Measurements from ENCODE around the gene MACROD2.

MACROD2 gene

GRCh38 chr20:15923030-15923776 is 1927.9 kb downstream of the MACROD2 start:
- CTCF ChIA-PET = no interaction called here
- H3K36me3 Mint-ChIP-seq = no peaks in the 10 kb centered on the region
- no peak overlapping the region for H3K27ac Mint-ChIP-seq
- no peak for DNase-seq
- H3K4me1 Mint-ChIP-seq = no peaks in the 10 kb centered on the region
- no peaks in the 10 kb centered on the region for H3K27me3 Mint-ChIP-seq
- peaks cover 7% of the 10 kb centered on the region for H3K9me3 Mint-ChIP-seq
- H3K4me3 Mint-ChIP-seq = no peak overlapping the region

DNA sequence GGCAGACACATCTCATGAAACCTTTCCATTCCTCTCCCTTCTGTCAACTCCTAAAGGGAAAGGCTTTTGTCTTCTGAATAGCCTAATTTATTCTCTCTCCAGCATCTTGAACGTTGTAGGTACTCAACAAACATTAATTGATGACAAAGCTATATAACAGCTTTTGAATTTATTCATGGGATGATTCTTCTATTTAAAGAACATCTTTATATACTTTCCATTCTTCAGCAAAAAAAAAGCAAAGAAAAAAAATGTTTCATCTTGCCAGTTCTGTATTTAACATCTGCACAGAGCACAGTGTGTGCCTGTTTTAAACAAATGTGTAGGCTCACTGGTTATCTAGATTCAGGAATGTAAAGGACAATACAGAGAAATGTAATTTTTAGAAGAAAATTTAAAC is 1929.2 kb downstream of the MACROD2 start:
- CTCF ChIA-PET = no interaction called here
- Mint-ChIP-seq H3K27ac (no peak overlapping the region), H3K9me3 (peaks cover 7% of the 10 kb centered on the region), H3K4me1 (no peaks in the 10 kb centered on the region), H3K4me3 (no peak overlapping the region), H3K27me3 (no peaks in the 10 kb centered on the region), H3K36me3 (no peaks in the 10 kb centered on the region)
- DNase-seq = no peak

GRCh38 chr20:15925376-15925775 is 1930.1 kb downstream of the MACROD2 start:
- no peak overlapping the region for H3K4me3 Mint-ChIP-seq
- H3K9me3 Mint-ChIP-seq = peaks cover 7% of the 10 kb centered on the region
- no peaks in the 10 kb centered on the region for H3K36me3 Mint-ChIP-seq
- no peaks in the 10 kb centered on the region for H3K27me3 Mint-ChIP-seq
- CTCF ChIA-PET = no interaction called here
- no peak overlapping the region for H3K27ac Mint-ChIP-seq
- H3K4me1 Mint-ChIP-seq = no peaks in the 10 kb centered on the region
- no peak for DNase-seq

GRCh38 chr20:15927893-15928650 is 1932.8 kb downstream of the MACROD2 start:
- CTCF ChIA-PET = no interaction called here
- Mint-ChIP-seq H3K9me3 (peaks cover 2% of the 10 kb centered on the region), H3K27me3 (no peaks in the 10 kb centered on the region), H3K36me3 (no peaks in the 10 kb centered on the region), H3K4me1 (no peaks in the 10 kb centered on the region), H3K27ac (no peak overlapping the region), H3K4me3 (no peak overlapping the region)
- no peak for DNase-seq

DNA sequence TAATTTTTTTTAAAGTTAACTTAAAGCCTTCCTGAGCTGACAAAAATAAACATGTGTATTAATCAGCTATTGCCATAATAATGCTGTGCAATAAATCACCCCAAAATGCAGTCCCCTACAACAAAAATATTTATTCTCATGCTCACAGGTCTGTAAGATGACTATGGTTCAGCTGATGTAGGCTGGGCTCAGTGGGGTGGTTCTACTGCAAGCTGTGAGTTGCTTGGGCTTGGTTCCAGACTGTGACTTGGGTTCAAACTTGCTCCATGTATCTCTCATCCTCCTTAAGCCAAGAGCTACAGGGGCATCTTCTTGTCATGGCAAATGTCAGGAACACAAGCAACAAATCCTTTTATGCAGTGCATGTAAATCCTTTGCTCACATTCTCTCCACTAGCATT is 1933.6 kb downstream of the MACROD2 start:
- no peaks in the 10 kb centered on the region for H3K27me3 Mint-ChIP-seq
- no peak for DNase-seq
- peaks cover 2% of the 10 kb centered on the region for H3K9me3 Mint-ChIP-seq
- H3K4me1 Mint-ChIP-seq = no peaks in the 10 kb centered on the region
- no peak overlapping the region for H3K27ac Mint-ChIP-seq
- CTCF ChIA-PET = interaction anchor here (0.8 kb wide), 1 partner anchor 10 kb away, joined by 3 read pairs; no protein-coding TSS in a partner anchor
- H3K36me3 Mint-ChIP-seq = no peaks in the 10 kb centered on the region
- H3K4me3 Mint-ChIP-seq = no peak overlapping the region

DNA sequence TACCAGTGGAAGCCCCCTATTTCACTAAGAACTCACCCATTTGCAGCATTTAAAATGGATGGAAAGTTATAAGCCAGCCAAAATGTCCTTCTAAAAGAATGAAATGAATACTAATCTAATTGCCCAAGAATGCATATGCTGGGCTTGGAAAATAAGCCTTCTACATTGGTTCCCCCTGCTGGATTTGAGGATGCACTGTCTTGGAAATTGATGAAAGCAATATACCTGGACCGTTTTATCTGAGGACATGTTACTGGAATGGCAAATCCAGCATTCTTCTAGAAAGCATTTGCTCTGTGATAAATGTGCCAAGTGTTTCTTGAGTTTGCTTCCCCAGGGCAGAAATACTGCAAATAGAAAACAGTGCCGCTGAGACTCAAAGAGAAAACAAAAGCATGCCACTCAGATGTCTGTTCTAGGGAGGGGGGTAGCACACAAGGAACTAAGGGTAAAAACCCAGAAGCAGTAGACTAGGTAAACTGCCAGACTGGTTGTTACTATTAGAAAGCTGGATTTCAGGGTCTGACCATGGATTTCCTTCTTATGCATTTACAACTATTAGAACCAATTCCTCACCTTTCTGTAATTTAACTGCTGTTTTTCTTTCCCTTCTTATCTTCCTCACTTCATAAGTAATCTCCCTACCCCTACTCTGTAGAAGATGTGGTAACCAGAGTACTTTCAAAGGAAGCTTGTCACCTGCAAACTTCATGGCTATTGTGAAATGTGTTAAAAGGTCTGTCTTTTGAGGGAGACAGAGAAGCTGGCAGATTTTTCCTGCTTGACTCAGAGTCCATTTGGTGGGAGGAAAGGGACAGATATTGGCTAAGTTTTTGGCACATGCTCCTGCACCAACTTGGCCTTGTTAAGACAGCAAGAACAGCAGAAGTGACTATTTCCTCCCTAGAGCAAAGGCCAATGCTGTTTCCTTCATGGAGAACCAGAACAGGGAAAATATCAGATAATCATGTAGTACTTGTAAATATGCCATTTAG is 1935.3 kb downstream of the MACROD2 start:
- no peaks in the 10 kb centered on the region for H3K36me3 Mint-ChIP-seq
- no peak overlapping the region for H3K27ac Mint-ChIP-seq
- DNase-seq = no peak
- peaks cover 2% of the 10 kb centered on the region for H3K9me3 Mint-ChIP-seq
- H3K4me3 Mint-ChIP-seq = no peak overlapping the region
- CTCF ChIA-PET = no interaction called here
- H3K27me3 Mint-ChIP-seq = no peaks in the 10 kb centered on the region
- H3K4me1 Mint-ChIP-seq = no peaks in the 10 kb centered on the region

GRCh38 chr20:15931897-15932296 is 1936.6 kb downstream of the MACROD2 start:
- Mint-ChIP-seq H3K36me3 (no peaks in the 10 kb centered on the region), H3K4me3 (no peak overlapping the region), H3K27me3 (no peaks in the 10 kb centered on the region), H3K9me3 (peaks cover 2% of the 10 kb centered on the region), H3K4me1 (no peaks in the 10 kb centered on the region), H3K27ac (no peak overlapping the region)
- CTCF ChIA-PET = no interaction called here
- no peak for DNase-seq

- CTCF ChIA-PET = no interaction called here
- H3K4me1 Mint-ChIP-seq = no peaks in the 10 kb centered on the region
Observed at GRCh38 chr20:15937179-15937578, 1941.9 kb downstream of the MACROD2 start.

DNA sequence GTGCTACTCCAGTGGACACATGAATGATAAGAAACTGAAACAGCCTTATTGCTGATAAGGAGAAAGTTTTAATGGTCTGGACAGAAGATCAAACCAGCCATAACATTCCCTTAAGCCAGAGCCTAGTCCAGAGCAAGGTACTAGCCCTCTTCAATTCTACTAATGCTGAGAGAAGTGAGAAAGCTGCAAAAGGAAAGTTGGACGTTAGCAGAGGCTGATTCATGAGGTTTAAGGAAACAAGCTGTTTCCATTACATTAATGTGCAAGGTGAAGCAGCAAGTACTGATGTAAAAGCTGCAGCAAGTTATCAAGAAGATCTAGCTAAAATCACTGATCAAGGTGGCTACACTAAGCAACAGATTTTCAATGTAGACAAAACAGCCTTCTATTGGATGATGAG is 1943.5 kb downstream of the MACROD2 start:
- Mint-ChIP-seq H3K4me1 (no peaks in the 10 kb centered on the region), H3K4me3 (no peak overlapping the region), H3K27me3 (no peaks in the 10 kb centered on the region), H3K36me3 (no peaks in the 10 kb centered on the region), H3K9me3 (peaks cover 2% of the 10 kb centered on the region), H3K27ac (no peak overlapping the region)
- CTCF ChIA-PET = interaction anchor here (1.0 kb wide), 1 partner anchor 10 kb away, joined by 3 read pairs; no protein-coding TSS in a partner anchor
- no peak for DNase-seq

More at GRCh38 chr20:15937179-15937578, 1941.9 kb downstream of the MACROD2 start:
- Mint-ChIP-seq H3K36me3 (no peaks in the 10 kb centered on the region), H3K4me3 (no peak overlapping the region), H3K27me3 (no peaks in the 10 kb centered on the region), H3K9me3 (peaks cover 2% of the 10 kb centered on the region), H3K27ac (no peak overlapping the region)
- no peak for DNase-seq

DNA sequence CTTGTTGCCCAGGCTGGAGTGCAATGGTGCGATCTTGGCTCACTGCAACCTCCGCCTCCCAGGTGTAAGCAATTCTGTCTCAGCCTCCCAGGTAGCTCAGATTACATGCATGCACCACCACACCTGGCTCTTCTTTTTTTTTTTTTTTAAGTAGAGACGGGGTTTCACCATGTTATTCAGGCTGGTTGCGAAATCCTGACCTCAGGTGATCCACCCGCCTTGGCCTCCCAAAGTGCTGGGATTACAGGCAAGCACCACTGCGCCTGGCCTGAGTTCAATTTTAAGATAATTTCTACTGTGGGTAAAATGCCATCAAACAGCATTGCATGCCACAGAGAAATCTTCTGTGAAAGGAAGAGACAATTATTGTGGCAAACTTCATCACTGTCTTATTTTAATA is 1944.8 kb downstream of the MACROD2 start:
- Mint-ChIP-seq H3K36me3 (no peaks in the 10 kb centered on the region), H3K4me1 (no peaks in the 10 kb centered on the region), H3K27ac (no peak overlapping the region), H3K4me3 (no peak overlapping the region), H3K27me3 (no peaks in the 10 kb centered on the region), H3K9me3 (peaks cover 2% of the 10 kb centered on the region)
- DNase-seq = no peak
- CTCF ChIA-PET = no interaction called here

- no peak overlapping the region for H3K27ac Mint-ChIP-seq
- CTCF ChIA-PET = no interaction called here
- no peak for DNase-seq
- H3K36me3 Mint-ChIP-seq = no peaks in the 10 kb centered on the region
- no peaks in the 10 kb centered on the region for H3K27me3 Mint-ChIP-seq
- no peak overlapping the region for H3K4me3 Mint-ChIP-seq
- no peaks in the 10 kb centered on the region for H3K4me1 Mint-ChIP-seq
- H3K9me3 Mint-ChIP-seq = peaks cover 2% of the 10 kb centered on the region
Observed at GRCh38 chr20:15942130-15942529, 1946.8 kb downstream of the MACROD2 start.

- no peak overlapping the region for H3K27ac Mint-ChIP-seq
- H3K4me3 Mint-ChIP-seq = no peak overlapping the region
- peaks cover 1% of the 10 kb centered on the region for H3K9me3 Mint-ChIP-seq
- no peaks in the 10 kb centered on the region for H3K36me3 Mint-ChIP-seq
- DNase-seq = no peak
- no peaks in the 10 kb centered on the region for H3K27me3 Mint-ChIP-seq
- H3K4me1 Mint-ChIP-seq = no peaks in the 10 kb centered on the region
- CTCF ChIA-PET = no interaction called here
Observed at GRCh38 chr20:15945289-15945688, 1950.0 kb downstream of the MACROD2 start.

- no peaks in the 10 kb centered on the region for H3K4me1 Mint-ChIP-seq
- CTCF ChIA-PET = no interaction called here
Observed at GRCh38 chr20:15949391-15949790, 1954.1 kb downstream of the MACROD2 start.

DNA sequence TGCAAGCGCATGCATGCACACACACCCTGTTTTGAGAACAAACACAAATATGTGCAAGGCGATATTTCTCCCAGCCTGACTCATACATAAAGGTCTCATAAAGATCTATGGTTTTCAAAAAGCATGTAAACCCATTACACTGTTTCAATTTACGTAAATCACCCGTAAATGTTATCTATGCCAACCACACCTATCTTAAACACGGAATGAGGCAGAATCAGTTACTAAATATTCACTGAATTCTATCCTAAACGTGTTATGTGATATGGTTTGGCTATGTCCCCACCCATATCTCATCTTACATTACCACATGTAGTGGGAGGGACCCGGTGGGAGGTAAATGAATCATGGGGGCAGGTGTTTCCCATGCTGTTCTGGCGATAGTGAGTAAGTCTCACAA is 1956.3 kb downstream of the MACROD2 start:
- no peak for DNase-seq
- Mint-ChIP-seq H3K27ac (no peak overlapping the region), H3K4me1 (no peaks in the 10 kb centered on the region), H3K9me3 (peaks cover 3% of the 10 kb centered on the region), H3K4me3 (no peak overlapping the region), H3K27me3 (no peaks in the 10 kb centered on the region), H3K36me3 (no peaks in the 10 kb centered on the region)
- CTCF ChIA-PET = no interaction called here

More at GRCh38 chr20:15949391-15949790, 1954.1 kb downstream of the MACROD2 start:
- Mint-ChIP-seq H3K4me3 (no peak overlapping the region), H3K36me3 (no peaks in the 10 kb centered on the region), H3K9me3 (peaks cover 3% of the 10 kb centered on the region), H3K27ac (no peak overlapping the region), H3K27me3 (no peaks in the 10 kb centered on the region)
- DNase-seq = no peak

Data from activated naive CD4-positive, alpha-beta T cell treated with anti-CD3 and anti-CD28 coated beads, Interleukin-2, amount 10 ng/mL, durations not matched to agents 7 days and 5 days (primary cell).